NCI-H1436 treated with DMSO at 0.1 percent for 48 hours (cell line): ENCODE measurements around the gene MPHOSPH8.
"Not testable (repeated sequence)": the region's sequence is repeated elsewhere in the genome, so short reads cannot be mapped to it uniquely, and the experiment has no call there.

Source experiments
- DNase-seq: peaks from one replicate; lab custom pipeline; 2025; lab: John Stamatoyannopoulos, UW

MPHOSPH8 gene

GRCh38 chr13:19632915-19633478 lies 462 bp upstream of the MPHOSPH8 start:
- no peak for DNase-seq

DNA sequence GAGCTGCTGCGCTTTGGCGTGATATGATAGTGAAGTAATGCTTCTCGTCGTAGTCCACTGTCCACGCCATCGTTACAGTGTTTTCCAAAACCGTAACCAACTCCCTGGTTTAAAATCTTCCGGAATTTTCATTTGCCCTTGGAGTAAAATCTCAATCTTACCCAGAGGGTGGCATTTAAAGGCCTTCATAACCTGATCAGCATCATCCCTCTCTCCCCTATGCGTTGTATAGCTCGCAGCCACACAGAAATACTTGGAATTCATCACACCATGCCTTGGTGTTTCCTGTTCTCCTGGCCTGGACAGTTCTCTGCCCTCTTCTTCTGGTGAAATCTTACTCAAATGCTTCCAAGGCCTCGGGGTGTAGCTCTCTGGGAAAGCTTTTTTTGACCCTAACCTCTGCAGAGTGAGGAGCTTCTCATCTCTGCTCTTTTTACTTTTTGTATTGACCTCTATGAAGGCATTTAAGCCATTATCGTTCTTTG lies 839 bp downstream of the MPHOSPH8 start:
- DNase-seq = no peak

DNA sequence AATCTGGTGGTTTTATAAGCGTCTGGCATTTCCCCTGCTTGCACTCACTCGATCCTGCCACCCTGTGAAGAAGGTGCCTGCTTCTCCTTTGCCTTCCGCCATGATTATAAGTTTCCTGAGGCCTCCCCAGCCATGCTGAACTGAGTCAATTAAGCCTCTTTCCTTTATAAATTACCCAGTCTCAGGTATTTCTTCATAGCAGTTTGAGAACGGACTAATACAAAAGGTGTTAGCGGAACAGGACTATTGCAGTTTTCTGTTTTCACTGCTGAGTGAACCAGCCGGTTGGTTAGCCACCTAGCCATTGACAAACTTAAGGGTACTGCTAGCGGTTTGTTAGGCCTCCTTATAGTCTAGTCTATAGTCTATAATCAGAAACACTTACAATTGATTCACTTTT lies 2.5 kb downstream of the MPHOSPH8 start:
- DNase-seq = not testable (repeated sequence)

GRCh38 chr13:19643652-19644051 lies 10.2 kb downstream of the MPHOSPH8 start:
- no peak for DNase-seq

DNA sequence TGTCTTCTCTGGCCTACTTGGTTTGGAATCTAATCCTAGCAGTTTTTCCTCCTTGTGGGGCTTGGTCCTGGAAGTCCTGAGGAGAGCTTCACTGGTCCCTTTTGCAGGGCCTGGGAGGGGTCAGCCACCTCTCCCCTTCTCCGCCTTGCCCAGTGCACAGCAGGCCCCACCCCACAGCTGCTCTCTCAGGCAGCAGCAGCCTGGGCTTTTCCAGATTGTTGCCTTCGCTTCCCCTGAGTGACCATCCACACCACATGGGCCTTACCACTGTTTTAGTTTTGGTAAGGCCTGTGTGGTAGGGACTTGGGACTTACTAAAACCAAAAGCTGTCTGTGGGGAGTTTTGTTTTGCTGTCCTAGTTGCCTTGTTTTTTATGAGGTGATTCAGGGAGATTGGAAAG lies 11.5 kb downstream of the MPHOSPH8 start:
- no peak for DNase-seq

DNA sequence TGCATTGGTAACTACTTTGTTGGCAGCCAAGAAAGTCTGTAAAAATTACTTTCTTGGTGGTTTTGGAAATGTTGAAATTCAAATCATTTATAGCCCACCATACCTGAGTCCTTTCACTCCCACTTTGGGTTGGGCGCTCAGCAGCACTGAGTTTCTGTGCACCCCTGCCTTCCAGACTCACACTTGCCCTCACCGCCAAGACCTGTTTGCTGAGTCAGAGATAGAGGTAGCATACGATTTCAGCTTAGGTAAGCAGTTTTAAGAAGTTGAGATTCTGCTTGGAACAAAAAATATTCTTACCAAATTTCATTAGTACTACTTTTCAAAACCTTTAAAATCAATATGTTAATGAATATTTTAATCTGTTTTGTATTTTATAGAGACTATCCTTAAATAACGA lies 12.6 kb downstream of the MPHOSPH8 start:
- DNase-seq = no peak

GRCh38 chr13:19650742-19651141 lies 17.3 kb downstream of the MPHOSPH8 start:
- no peak for DNase-seq

DNA sequence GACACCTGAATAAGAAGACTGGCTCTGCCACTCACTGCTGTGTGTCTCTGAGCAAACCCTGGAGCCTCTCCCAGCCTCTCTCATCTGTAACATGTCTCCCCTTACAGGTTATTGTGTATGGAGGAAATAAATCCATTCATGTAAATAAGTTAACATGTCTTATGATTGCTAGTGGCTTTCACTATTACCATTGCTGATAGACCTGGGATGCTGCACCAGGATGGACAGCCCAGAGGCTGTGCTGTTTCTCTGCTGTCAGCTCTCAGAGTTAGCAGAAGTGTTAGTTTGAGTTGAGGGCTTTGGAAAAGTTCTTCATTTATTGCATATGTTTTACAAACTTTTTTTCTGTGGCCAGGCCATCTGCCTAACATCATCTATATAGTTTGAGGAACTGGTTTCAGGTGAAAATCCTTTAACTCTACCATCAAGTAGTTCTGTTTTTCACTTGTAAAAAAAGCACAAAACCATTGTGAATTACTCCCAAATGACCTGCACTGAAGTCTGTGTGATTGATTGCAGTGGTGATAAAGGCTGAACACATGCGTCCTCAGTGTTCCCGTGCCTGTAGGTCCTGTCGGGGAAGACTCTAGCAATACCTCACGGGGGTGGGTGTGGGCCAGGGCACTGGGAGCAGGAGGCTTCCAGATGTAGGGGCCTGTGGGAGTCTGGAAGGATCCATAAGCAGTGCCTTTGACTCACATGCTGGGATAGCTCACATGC lies 24.6 kb downstream of the MPHOSPH8 start:
- no peak for DNase-seq

DNA sequence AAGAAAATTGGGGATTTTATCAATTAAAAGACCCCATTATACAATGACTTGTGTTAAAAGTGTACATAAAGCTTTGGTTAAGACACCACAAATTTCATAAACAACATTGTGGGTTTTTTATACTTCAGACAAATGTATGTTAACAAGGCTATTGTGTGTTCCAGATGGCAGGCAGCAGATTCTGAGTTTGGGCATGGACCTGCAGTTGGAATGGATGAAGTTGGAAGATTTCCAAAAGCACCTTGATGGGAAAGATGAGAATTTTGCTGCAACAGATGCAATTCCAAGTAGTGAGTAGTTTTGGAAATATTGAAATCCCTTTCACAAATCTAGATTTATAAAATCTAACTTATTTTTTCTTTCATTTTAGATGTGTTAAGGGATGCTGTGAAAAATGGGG lies 25.4 kb downstream of the MPHOSPH8 start:
- no peak for DNase-seq

DNA sequence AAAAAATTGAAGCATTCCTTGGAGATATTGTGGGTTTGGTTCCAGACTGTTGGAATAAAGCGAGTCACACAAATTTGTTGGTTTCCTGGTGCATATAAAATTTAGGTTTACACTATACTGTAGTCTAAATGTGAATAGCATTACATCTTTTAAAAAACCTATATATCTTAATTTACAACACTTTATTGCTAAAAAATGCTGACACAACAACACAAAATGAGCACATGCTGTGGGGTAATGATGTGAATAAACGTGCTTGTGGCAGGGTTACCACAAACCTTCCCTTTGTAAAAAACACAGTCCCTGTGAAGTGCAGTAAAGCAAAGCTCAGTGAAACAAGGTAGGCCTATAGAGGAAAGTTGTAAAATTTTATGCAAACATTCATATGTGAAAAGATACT lies 27.7 kb downstream of the MPHOSPH8 start:
- no peak for DNase-seq

DNA sequence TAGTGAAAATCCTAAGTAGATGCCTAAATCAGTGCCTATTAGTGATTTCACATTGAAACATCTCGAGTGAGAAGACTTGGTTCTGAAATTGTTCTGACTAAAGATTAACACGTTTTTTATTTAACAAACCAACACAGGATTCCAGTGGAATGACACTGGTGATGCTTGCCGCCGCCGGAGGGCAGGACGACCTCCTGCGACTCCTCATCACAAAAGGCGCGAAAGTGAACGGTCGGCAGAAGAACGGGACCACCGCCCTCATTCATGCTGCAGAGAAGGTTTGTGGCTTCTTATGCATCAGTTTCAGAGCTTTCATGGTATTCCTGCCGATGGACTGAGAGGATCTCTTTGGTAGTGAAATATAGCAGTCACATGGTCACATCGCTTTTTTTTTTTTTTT lies 28.1 kb downstream of the MPHOSPH8 start:
- DNase-seq = no peak

- no peak for DNase-seq
Measured at GRCh38 chr13:19663416-19663979, 30.0 kb downstream of the MPHOSPH8 start.

- DNase-seq = no peak
Measured at GRCh38 chr13:19664481-19665230, 31.2 kb downstream of the MPHOSPH8 start.

DNA sequence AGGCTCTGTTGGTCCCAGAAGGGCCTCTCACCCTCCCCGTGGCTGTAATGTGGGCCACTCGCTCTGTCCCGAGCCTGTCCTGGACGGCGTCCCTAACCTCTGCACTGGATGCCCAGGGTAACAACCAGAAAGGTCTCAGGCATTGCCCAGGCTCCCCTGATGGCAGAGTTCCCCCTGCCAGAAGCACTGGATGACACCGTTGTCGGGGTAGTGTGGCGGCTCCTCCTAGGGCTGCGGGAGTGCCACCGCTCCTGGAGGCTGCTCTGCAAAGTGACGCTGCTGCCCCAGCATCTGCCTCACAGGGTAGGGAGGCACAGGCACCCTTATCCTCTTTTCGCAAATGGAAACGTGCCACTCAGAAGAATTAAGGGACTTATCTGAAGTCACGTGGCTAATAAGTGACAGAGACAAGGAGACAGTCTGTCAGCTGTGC lies 32.0 kb downstream of the MPHOSPH8 start:
- DNase-seq = no peak

GRCh38 chr13:19668778-19669177 lies 35.3 kb downstream of the MPHOSPH8 start:
- DNase-seq = no peak

DNA sequence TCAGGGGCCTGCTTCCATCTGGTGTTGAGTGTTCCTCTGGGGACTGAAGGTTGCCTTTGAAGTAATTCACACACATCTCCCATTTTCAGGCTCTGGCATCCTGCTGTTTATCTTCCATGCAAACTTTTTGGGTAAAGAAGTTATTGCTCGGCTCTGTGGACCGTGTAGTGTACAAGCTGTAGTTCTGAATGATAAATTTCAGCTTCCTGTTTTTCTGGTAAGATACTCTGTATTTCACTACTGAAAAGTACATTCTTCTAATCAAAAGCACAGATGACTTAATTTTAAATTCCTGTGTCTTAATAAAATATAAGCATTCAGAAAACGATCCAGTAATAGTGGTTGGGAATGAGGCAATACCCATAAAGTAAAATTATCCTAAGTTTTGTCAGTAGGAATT lies 36.7 kb downstream of the MPHOSPH8 start:
- DNase-seq = no peak

GRCh38 chr13:19672990-19673389 lies 39.5 kb downstream of the MPHOSPH8 start:
- DNase-seq = no peak

DNA sequence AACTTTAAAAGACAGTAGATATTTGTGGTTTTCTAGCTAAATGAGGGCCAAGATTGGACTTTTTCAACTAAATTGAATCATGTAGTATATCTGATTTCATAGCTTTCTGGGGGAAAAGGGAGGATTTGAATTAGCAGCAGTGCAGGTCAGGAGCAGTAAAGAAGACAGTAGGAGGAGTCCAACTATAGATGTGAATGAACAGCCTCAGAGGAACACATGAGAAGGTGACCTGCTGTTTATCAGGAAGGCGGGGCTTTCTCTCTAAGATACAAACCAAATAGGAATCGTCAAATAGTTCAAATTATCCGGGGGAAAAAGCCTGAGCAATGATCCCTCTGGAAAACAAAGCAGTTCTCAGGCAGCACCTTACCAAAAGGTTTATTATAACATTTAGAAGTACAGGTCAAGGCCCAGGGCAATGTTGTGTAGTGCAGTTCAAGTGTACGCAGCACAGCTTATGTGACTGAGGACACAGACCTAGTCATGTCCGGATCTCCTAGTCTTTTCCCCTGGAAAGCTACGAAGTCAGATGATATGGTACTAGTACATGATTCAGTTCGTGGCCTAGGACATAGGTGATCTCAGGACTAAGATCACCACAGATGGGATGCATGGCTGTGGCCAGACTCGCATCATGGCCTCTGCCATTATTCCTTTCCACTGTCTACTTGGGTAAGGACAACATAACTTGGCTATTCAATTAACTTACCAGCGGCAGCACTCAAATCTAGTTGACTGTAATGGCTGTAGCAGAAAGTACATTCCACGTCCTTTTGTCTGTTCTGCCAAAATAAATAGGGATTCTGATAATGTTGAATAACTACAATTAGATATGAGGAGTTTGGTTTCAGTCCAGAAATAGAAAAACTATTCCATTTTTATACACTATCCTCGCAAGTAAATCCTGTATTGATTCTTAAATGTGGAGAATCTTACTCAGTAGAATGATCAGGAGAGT lies 40.3 kb downstream of the MPHOSPH8 start:
- no peak for DNase-seq

DNA sequence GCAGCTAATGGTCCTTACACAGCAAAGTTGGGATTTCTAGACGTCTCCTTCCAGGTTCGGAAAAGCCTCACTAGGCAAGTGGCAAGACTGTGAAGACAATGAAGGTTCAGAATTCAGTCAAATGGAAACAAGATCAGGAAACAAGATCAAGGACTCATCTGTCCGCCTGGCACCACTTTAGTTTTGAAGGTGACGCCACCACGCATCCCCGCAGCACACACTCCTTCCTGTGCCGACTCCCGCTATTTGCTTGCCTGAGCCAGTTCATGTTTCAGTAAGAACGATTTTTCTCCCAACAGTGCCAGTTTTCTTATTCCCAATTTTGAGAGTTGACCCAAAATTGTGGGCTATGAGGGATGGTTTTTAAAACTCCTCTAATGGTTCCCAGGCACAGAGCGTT lies 41.4 kb downstream of the MPHOSPH8 start:
- DNase-seq = no peak

- DNase-seq = no peak
Measured at GRCh38 chr13:19676168-19676567, 42.7 kb downstream of the MPHOSPH8 start.

DNA sequence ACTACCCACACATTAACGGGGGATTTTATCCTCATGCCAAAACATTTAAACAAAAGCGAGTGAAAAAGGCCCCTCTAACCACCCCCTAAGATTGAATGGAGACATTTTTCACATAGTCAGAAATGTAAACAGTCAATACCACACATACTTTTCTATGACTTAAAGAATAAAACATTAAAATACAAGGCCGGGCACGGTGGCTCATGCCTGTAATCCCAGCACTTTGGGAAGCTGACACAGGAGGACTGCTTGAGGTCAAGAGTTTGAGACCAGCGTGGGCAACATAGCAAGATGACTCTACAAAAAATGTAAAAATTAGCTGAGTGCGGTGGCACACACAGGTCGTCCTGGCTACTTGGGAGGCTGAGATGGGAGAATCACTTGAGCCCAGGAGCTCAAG lies 47.3 kb downstream of the MPHOSPH8 start:
- DNase-seq = no peak

GRCh38 chr13:19681517-19681916 lies 48.1 kb downstream of the MPHOSPH8 start:
- DNase-seq = no peak
